GM12874 (cell line): ENCODE results near the gene EHF.
A peak's percentile ranks its signal among the peaks of the same experiment; 100 is the strongest.

Experiments used
- TF ChIP-seq, protein P1 (sequence below): IDR thresholded peaks from 2 replicates; pipeline ENCODE4 v1.5.1; 2011; ENCODE audit warnings: low read depth, mild to moderate bottlenecking, control low read depth, low read length, moderate library complexity; ENCODE audit not compliant: insufficient read depth

The EHF gene

DNA sequence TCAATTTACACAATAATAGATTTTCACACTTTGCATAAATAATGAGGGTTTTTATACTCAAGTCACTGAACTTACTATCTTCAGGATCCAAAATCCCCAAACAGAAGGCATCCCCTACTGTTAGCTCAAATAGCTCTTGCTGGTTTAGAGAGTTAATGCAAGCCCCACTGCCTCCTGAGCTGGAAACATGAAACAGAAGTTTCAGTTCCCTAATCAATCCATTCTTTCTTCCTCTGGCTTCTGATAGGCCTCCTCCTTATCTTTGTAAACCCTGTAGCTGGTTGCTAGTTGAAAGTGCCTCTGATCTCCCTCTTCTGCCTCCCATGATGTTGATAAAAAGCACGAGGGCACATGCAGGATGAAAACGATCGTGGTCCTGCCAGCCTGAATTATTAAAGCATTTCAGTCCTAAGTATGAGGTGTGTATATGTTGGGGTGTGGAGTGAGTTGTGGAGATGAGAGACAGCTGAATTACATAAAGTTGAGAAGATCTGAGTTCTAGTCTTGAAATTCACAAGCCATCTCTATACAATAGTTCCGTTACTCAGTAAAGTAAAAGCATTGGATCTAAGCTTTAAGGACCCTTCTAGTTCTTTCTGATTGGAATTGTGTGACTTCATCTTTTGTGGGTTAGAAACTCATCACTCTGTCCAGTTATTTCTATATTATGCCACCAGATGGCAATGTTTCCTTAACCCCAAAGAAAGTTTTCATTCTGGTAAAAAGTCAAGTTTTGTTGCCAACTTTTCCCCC is 35.0 kb upstream of the EHF start:
- TF ChIP-seq, protein P1, sequence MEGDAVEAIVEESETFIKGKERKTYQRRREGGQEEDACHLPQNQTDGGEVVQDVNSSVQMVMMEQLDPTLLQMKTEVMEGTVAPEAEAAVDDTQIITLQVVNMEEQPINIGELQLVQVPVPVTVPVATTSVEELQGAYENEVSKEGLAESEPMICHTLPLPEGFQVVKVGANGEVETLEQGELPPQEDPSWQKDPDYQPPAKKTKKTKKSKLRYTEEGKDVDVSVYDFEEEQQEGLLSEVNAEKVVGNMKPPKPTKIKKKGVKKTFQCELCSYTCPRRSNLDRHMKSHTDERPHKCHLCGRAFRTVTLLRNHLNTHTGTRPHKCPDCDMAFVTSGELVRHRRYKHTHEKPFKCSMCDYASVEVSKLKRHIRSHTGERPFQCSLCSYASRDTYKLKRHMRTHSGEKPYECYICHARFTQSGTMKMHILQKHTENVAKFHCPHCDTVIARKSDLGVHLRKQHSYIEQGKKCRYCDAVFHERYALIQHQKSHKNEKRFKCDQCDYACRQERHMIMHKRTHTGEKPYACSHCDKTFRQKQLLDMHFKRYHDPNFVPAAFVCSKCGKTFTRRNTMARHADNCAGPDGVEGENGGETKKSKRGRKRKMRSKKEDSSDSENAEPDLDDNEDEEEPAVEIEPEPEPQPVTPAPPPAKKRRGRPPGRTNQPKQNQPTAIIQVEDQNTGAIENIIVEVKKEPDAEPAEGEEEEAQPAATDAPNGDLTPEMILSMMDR: peak; percentile 40

- TF ChIP-seq, protein P1: no peak
Observed at GRCh38 chr11:34586488-34587281, 34.2 kb upstream of the EHF start.

DNA sequence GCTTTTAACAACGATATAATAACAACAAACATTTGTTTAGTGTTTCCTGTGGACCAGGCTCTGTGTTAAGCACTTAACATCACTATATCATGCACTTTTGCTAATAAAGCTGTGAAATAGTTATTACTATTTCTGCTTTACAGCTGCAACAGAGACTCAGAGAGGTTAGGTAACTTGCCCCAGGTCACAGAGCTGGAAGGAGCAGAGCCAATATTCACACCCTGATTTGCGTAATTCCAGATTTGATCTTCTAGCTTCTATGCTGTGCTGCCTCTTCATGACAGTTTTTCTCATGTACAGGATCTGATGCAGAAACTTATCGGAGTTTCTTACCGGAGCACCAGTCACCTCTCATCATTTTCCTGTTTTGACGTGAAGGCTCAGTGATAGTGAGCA is 33.6 kb upstream of the EHF start:
- TF ChIP-seq, protein P1: no peak

GRCh38 chr11:34588023-34588422 is 32.9 kb upstream of the EHF start:
- TF ChIP-seq, protein P1: no peak

- TF ChIP-seq, protein P1: no peak
Observed at GRCh38 chr11:34588701-34589100, 32.2 kb upstream of the EHF start.

GRCh38 chr11:34593085-34593484 is 27.8 kb upstream of the EHF start:
- TF ChIP-seq, protein P1: no peak

DNA sequence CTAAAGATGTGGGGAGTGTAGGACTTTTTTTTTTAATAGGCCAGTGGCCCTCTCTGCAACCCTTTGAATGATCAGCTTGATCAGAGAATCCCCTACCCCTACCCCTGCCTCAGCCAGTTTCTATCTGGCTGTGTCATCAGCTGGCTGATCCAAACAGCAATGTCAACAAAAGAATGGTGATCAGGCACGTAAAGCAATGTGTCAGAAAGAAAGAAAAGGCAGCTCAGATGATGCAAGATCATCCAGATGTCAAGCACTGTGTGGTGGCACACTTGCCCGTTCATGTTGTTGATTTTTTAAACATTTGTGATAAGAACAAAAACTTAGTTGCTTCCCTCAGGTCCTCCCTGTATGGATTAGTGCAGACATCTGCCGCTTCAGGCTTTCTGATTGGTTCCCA is 26.3 kb upstream of the EHF start:
- TF ChIP-seq, protein P1: no peak
